Activated T-helper 17 cell treated with anti-CD3 and anti-CD28 coated beads, Interleukin-2, amount 50 U/mL, for 72 hours (primary cell): Measurements from ENCODE around the gene ZNF84. TPM values are rescaled to one million over a fixed set of nuclear protein-coding genes. Genes with fewer than 3 reads are reported as not detected.

Experiments used
- ATAC-seq: fragments of 150-1000 bp; cut with Tn5 transposase; replicated peaks from 2 replicates; pipeline ENCODE4 v1.10.0; 2021; ENCODE audit warnings: mild to moderate bottlenecking, moderate library complexity
- H3K27ac Mint-ChIP-seq: one replicate; pipeline ENCODE4 v1.8.0; 2022; ENCODE audit warnings: mixed read lengths
- H3K27me3 Mint-ChIP-seq: one replicate; pipeline ENCODE4 v1.8.0; 2022; ENCODE audit warnings: mixed read lengths
- H3K36me3 Mint-ChIP-seq: one replicate; pipeline ENCODE4 v1.8.0; 2022; ENCODE audit warnings: low read depth, mild to moderate bottlenecking, mixed read lengths
- H3K4me1 Mint-ChIP-seq: one replicate; pipeline ENCODE4 v1.8.0; 2022; ENCODE audit warnings: mixed read lengths
- H3K4me3 Mint-ChIP-seq: one replicate; pipeline ENCODE4 v1.8.0; 2022; ENCODE audit warnings: mild to moderate bottlenecking, mixed read lengths
- H3K9me3 Mint-ChIP-seq: one replicate; pipeline ENCODE4 v1.8.0; 2022; ENCODE audit warnings: mixed read lengths
- total RNA-seq, 2 donors: library from RNA; stranded (reverse); gene quantifications; one replicate each; pipeline ENCODE4 v1.2.3, GENCODE V29; 2022

The ZNF84 gene
- total RNA-seq = 10 to 100 TPM; 13.7 to 30.0 TPM

- Mint-ChIP-seq H3K36me3 (peaks cover 61% of the 10 kb centered on the region), H3K4me1 (no peaks in the 10 kb centered on the region), H3K4me3 (peak within 1 kb of the TSS; percentile 81), H3K27ac (peak within 1 kb of the TSS; percentile 94), H3K27me3 (peaks cover 4% of the 10 kb centered on the region), H3K9me3 (peaks cover 28% of the 10 kb centered on the region)
- ATAC-seq = peak; percentile 95
Observed at GRCh38 chr12:133037207-133038005, at the start of gene ZNF84. ZNF84 (plus strand) TSS chr12:133037509; CDS start chr12:133041468, 3,959 bp downstream.

GRCh38 chr12:132998741-132999140 lies 38.6 kb upstream of the ZNF84 start:
- no peak overlapping the region for H3K27ac Mint-ChIP-seq
- H3K4me3 Mint-ChIP-seq = no peak overlapping the region
- ATAC-seq = no peak
- H3K9me3 Mint-ChIP-seq = peaks cover 20% of the 10 kb centered on the region
- peaks cover 90% of the 10 kb centered on the region for H3K36me3 Mint-ChIP-seq
- H3K27me3 Mint-ChIP-seq = no peaks in the 10 kb centered on the region
- H3K4me1 Mint-ChIP-seq = no peaks in the 10 kb centered on the region

GRCh38 chr12:133010657-133011297 lies 26.5 kb upstream of the ZNF84 start:
- no peak for ATAC-seq
- no peaks in the 10 kb centered on the region for H3K27me3 Mint-ChIP-seq
- H3K4me3 Mint-ChIP-seq = no peak overlapping the region
- H3K36me3 Mint-ChIP-seq = peaks cover 100% of the 10 kb centered on the region
- H3K9me3 Mint-ChIP-seq = peaks cover 27% of the 10 kb centered on the region
- no peak overlapping the region for H3K27ac Mint-ChIP-seq
- H3K4me1 Mint-ChIP-seq = peaks cover 2% of the 10 kb centered on the region

GRCh38 chr12:133023566-133023965 lies 13.7 kb upstream of the ZNF84 start:
- H3K4me3 Mint-ChIP-seq = no peak overlapping the region
- no peak for ATAC-seq
- H3K9me3 Mint-ChIP-seq = peaks cover 38% of the 10 kb centered on the region
- no peaks in the 10 kb centered on the region for H3K4me1 Mint-ChIP-seq
- no peak overlapping the region for H3K27ac Mint-ChIP-seq
- peaks cover 5% of the 10 kb centered on the region for H3K36me3 Mint-ChIP-seq
- no peaks in the 10 kb centered on the region for H3K27me3 Mint-ChIP-seq

- Mint-ChIP-seq H3K4me3 (no peak overlapping the region), H3K27ac (no peak overlapping the region), H3K27me3 (no peaks in the 10 kb centered on the region), H3K4me1 (no peaks in the 10 kb centered on the region), H3K9me3 (peaks cover 25% of the 10 kb centered on the region), H3K36me3 (no peaks in the 10 kb centered on the region)
- ATAC-seq = no peak
Observed at GRCh38 chr12:133026996-133027395, 10.3 kb upstream of the ZNF84 start.

- peaks cover 4% of the 10 kb centered on the region for H3K27me3 Mint-ChIP-seq
- peak overlapping the region; percentile 81 for H3K4me3 Mint-ChIP-seq
- H3K9me3 Mint-ChIP-seq = peaks cover 31% of the 10 kb centered on the region
- ATAC-seq = no peak
- H3K27ac Mint-ChIP-seq = peak overlapping the region; percentile 94
- peaks cover 69% of the 10 kb centered on the region for H3K36me3 Mint-ChIP-seq
- H3K4me1 Mint-ChIP-seq = no peaks in the 10 kb centered on the region
Observed at GRCh38 chr12:133038118-133038709, 905 bp downstream of the ZNF84 start.

- H3K27me3 Mint-ChIP-seq = no peaks in the 10 kb centered on the region
- H3K36me3 Mint-ChIP-seq = peaks cover 100% of the 10 kb centered on the region
- H3K9me3 Mint-ChIP-seq = peaks cover 45% of the 10 kb centered on the region
- no peak overlapping the region for H3K27ac Mint-ChIP-seq
- no peak for ATAC-seq
- no peak overlapping the region for H3K4me3 Mint-ChIP-seq
- H3K4me1 Mint-ChIP-seq = no peaks in the 10 kb centered on the region
Observed at GRCh38 chr12:133046698-133047097, 9.4 kb downstream of the ZNF84 start.

- Mint-ChIP-seq H3K27me3 (no peaks in the 10 kb centered on the region), H3K9me3 (peaks cover 34% of the 10 kb centered on the region), H3K27ac (no peak overlapping the region), H3K36me3 (peaks cover 68% of the 10 kb centered on the region), H3K4me3 (no peak overlapping the region), H3K4me1 (no peaks in the 10 kb centered on the region)
- no peak for ATAC-seq
Observed at GRCh38 chr12:133057446-133057845, 20.1 kb downstream of the ZNF84 start.

GRCh38 chr12:133058203-133059113 lies 21.1 kb downstream of the ZNF84 start:
- Mint-ChIP-seq H3K4me1 (no peaks in the 10 kb centered on the region), H3K9me3 (peaks cover 36% of the 10 kb centered on the region), H3K4me3 (no peak overlapping the region), H3K36me3 (peaks cover 58% of the 10 kb centered on the region), H3K27me3 (no peaks in the 10 kb centered on the region), H3K27ac (peak overlapping the region; percentile 15)
- ATAC-seq = no peak

- Mint-ChIP-seq H3K9me3 (peaks cover 49% of the 10 kb centered on the region), H3K27ac (no peak overlapping the region), H3K4me1 (no peaks in the 10 kb centered on the region), H3K36me3 (peaks cover 26% of the 10 kb centered on the region), H3K27me3 (no peaks in the 10 kb centered on the region), H3K4me3 (no peak overlapping the region)
- ATAC-seq = no peak
Observed at GRCh38 chr12:133061954-133062353, 24.6 kb downstream of the ZNF84 start.

GRCh38 chr12:133063556-133063955 lies 26.2 kb downstream of the ZNF84 start:
- H3K27ac Mint-ChIP-seq = no peak overlapping the region
- H3K4me3 Mint-ChIP-seq = no peak overlapping the region
- H3K4me1 Mint-ChIP-seq = no peaks in the 10 kb centered on the region
- H3K9me3 Mint-ChIP-seq = peaks cover 44% of the 10 kb centered on the region
- ATAC-seq = peak; percentile 64
- H3K27me3 Mint-ChIP-seq = no peaks in the 10 kb centered on the region
- H3K36me3 Mint-ChIP-seq = peaks cover 10% of the 10 kb centered on the region

- H3K27ac Mint-ChIP-seq = no peak overlapping the region
- no peak overlapping the region for H3K4me3 Mint-ChIP-seq
- H3K4me1 Mint-ChIP-seq = no peaks in the 10 kb centered on the region
- H3K9me3 Mint-ChIP-seq = peaks cover 30% of the 10 kb centered on the region
- no peaks in the 10 kb centered on the region for H3K27me3 Mint-ChIP-seq
- no peak for ATAC-seq
- no peaks in the 10 kb centered on the region for H3K36me3 Mint-ChIP-seq
Observed at GRCh38 chr12:133073836-133074235, 36.5 kb downstream of the ZNF84 start.

- Mint-ChIP-seq H3K4me3 (no peak overlapping the region), H3K27me3 (no peaks in the 10 kb centered on the region), H3K36me3 (peaks cover 37% of the 10 kb centered on the region), H3K9me3 (peaks cover 32% of the 10 kb centered on the region), H3K4me1 (no peaks in the 10 kb centered on the region), H3K27ac (no peak overlapping the region)
- peak; percentile 86 for ATAC-seq
Observed at GRCh38 chr12:133080026-133080367, 42.7 kb downstream of the ZNF84 start.
